Upper lobe of right lung (tissue), 1 donor: ENCODE data around the gene ELP1. TPM values are rescaled to one million over a fixed set of nuclear protein-coding genes. Genes with fewer than 3 reads are reported as not detected.

ENCODE experiments used
- ATAC-seq: fragments of 200-7000 bp; cut with Tn5 transposase; one replicate; pipeline ENCODE4 v1.9.1; 2020; ENCODE audit warnings: mild to moderate bottlenecking, moderate library complexity
- DNase-seq: peaks from one replicate; pipeline ENCODE4 v3.0.0-alpha.2; 2020
- H3K27ac ChIP-seq: fragments of 200-600 bp; one replicate; pipeline ENCODE4 v1.8.0; 2022
- H3K27me3 ChIP-seq: fragments of 200-600 bp; one replicate; pipeline ENCODE4 v1.8.0; 2022; ENCODE audit warnings: mild to moderate bottlenecking
- H3K36me3 ChIP-seq: fragments of 200-600 bp; one replicate; pipeline ENCODE4 v1.8.0; 2022
- H3K4me1 ChIP-seq: fragments of 200-600 bp; one replicate; pipeline ENCODE4 v1.8.0; 2022
- H3K4me3 ChIP-seq: fragments of 200-600 bp; one replicate; pipeline ENCODE4 v1.8.0; 2022; ENCODE audit warnings: mild to moderate bottlenecking
- H3K9me3 ChIP-seq: fragments of 200-600 bp; one replicate; pipeline ENCODE4 v1.8.0; 2022
- CTCF ChIP-seq: fragments of 200-600 bp; IDR thresholded peaks from one replicate; pipeline ENCODE4 v1.8.0; 2022; ENCODE audit warnings: antibody characterized with exemption
- intact Hi-C: fragments of 100-400 bp; cut with DNase I; formaldehyde crosslinking; loops from one replicate; pipeline ENCODE4 v1.11.0; 2022
- total RNA-seq: library from RNA; stranded (reverse); fragmentation: NEBNext Ultra II Directional; extraction: Animal tissue kit (Norgen Biotek cat#: 25700); gene quantifications from one replicate; pipeline ENCODE4 v1.2.1, GENCODE V29; 2021
- donor health status: DM: no; HTN: yes; CAD: no; lungs with severe emphysema.

ELP1 gene
- total RNA-seq, 1 donor from 2014 or later, result 18.3 TPM

- H3K27ac ChIP-seq, result no peak overlapping the region
- H3K4me1 ChIP-seq, result no peaks in the 10 kb centered on the region
- intact Hi-C loops, result no loop called here
- H3K4me3 ChIP-seq, result no peak overlapping the region
- no peaks in the 10 kb centered on the region for H3K9me3 ChIP-seq
- ATAC-seq (no peak), DNase-seq (no peak)
- no peaks in the 10 kb centered on the region for H3K36me3 ChIP-seq
- no peak for TF ChIP-seq CTCF
- H3K27me3 ChIP-seq, result no peaks in the 10 kb centered on the region
Measured at GRCh38 chr9:108855529-108855886, 78.4 kb downstream of the ELP1 start.

GRCh38 chr9:108854641-108855528 lies 79.0 kb downstream of the ELP1 start:
- Histone ChIP-seq H3K9me3 (no peaks in the 10 kb centered on the region), H3K4me3 (no peak overlapping the region), H3K4me1 (no peaks in the 10 kb centered on the region), H3K27ac (no peak overlapping the region), H3K36me3 (no peaks in the 10 kb centered on the region), H3K27me3 (no peaks in the 10 kb centered on the region)
- DNase-seq (no peak), ATAC-seq (no peak)
- TF ChIP-seq CTCF, result no peak
- intact Hi-C loops, result no loop called here

- ATAC-seq, result no peak
- Histone ChIP-seq H3K9me3 (no peaks in the 10 kb centered on the region), H3K27ac (no peak overlapping the region), H3K36me3 (no peaks in the 10 kb centered on the region), H3K4me3 (no peak overlapping the region), H3K27me3 (no peaks in the 10 kb centered on the region), H3K4me1 (no peaks in the 10 kb centered on the region)
- no peak for TF ChIP-seq CTCF
- DNase-seq, result no peak
- intact Hi-C loops, result no loop called here
Measured at GRCh38 chr9:108854094-108854493, 79.8 kb downstream of the ELP1 start.

GRCh38 chr9:108852079-108852478 lies 81.8 kb downstream of the ELP1 start:
- intact Hi-C loops, result no loop called here

GRCh38 chr9:108851138-108851537 lies 82.8 kb downstream of the ELP1 start:
- H3K36me3 ChIP-seq, result no peaks in the 10 kb centered on the region
- H3K4me3 ChIP-seq, result no peak overlapping the region
- no peak for TF ChIP-seq CTCF
- no peak overlapping the region for H3K27ac ChIP-seq
- no peaks in the 10 kb centered on the region for H3K4me1 ChIP-seq
- no peaks in the 10 kb centered on the region for H3K9me3 ChIP-seq
- DNase-seq (no peak), ATAC-seq (no peak)
- no peaks in the 10 kb centered on the region for H3K27me3 ChIP-seq
- intact Hi-C loops, result no loop called here

More at GRCh38 chr9:108852079-108852478, 81.8 kb downstream of the ELP1 start:
- ATAC-seq, result no peak
- Histone ChIP-seq H3K4me1 (no peaks in the 10 kb centered on the region), H3K27me3 (no peaks in the 10 kb centered on the region), H3K36me3 (no peaks in the 10 kb centered on the region), H3K4me3 (no peak overlapping the region), H3K9me3 (no peaks in the 10 kb centered on the region), H3K27ac (no peak overlapping the region)
- no peak for TF ChIP-seq CTCF
- DNase-seq, result no peak
